ENCODE data around the gene FSD2. TPM values are rescaled to one million over a fixed set of nuclear protein-coding genes. Genes with fewer than 3 reads are reported as not detected.
"Not testable (repeated sequence)": the region's sequence is repeated elsewhere in the genome, so short reads cannot be mapped to it uniquely, and the experiment has no call there.

The FSD2 gene
- total RNA-seq, 2 donors from 2014 or later = not detected

DNA sequence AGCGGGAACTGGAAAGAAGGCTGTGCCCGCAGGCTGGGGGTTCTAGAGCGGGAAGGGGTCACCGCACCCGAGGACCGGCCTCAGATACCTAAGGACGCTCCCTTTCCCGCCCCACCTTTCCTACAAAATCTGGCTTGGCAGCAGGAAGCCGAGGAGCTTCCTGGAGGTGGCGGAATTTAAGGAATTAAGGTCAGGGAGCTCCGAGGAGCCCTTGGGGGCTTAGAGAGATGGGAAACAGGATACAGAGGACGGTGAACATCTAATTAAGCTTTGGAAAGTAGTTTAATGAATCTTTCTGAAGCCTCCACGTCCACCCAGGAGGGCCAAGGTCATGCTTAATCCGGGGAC, 95.7 kb downstream of the FSD2 start:
- H3K36me3 Mint-ChIP-seq (ENCODE audit: low read depth) = no peaks in the 10 kb centered on the region
- no peak overlapping the region for H3K27ac Mint-ChIP-seq
- Histone ChIP-seq H3K36me3 (ENCODE audit: control insufficient read depth, insufficient read depth, low read length) (no peaks in the 10 kb centered on the region), H3K9me3 (ENCODE audit: control insufficient read depth, low read length) (no peaks in the 10 kb centered on the region), H3K27ac (ENCODE audit: low read depth, low read length) (no peak overlapping the region), H3K9ac (ENCODE audit: extremely low read depth, low read length, poor library complexity, severe bottlenecking) (no peak overlapping the region), H3K4me1 (ENCODE audit: control insufficient read depth, insufficient read depth, low read length) (peaks cover 2% of the 10 kb centered on the region), H3K4me3 (ENCODE audit: low read length) (peak overlapping the region; percentile 83), H3K27me3 (ENCODE audit: control insufficient read depth, insufficient read depth, low read length, poor library complexity, severe bottlenecking) (peaks cover 5% of the 10 kb centered on the region)
- 25 to 29% methylated on average over 2 to 14 of the region's 14 CpGs for WGBS, 2 experiments (ENCODE audit: insufficient coverage in 1 of 2, insufficient read length in 1 of 2)
- no peak for DNase-seq
- peaks cover under 1% of the 10 kb centered on the region for H3K9me3 Mint-ChIP-seq
- no peak overlapping the region for H3K4me3 Mint-ChIP-seq
- H3K4me1 Mint-ChIP-seq = peaks cover 5% of the 10 kb centered on the region
- TF ChIP-seq CTCF (conservative IDR thresholded peaks at IDR 0.05) = no peak
- H3K27me3 Mint-ChIP-seq (ENCODE audit: insufficient read depth) = peaks cover 7% of the 10 kb centered on the region

GRCh38 chr15:82709421-82710207, 96.3 kb downstream of the FSD2 start, which contains the start of gene AP3B2:
TSS of gene AP3B2 (minus strand) at chr15:82709875. CDS start at chr15:82709706, 169 bp downstream.
- no peaks in the 10 kb centered on the region for H3K9me3 Mint-ChIP-seq
- TF ChIP-seq CTCF (conservative IDR thresholded peaks at IDR 0.05) = no peak
- H3K4me3 ChIP-seq (ENCODE audit: low read length) = peak within 1 kb of the TSS; percentile 83
- peaks cover 5% of the 10 kb centered on the region for H3K27me3 ChIP-seq (ENCODE audit: control insufficient read depth, insufficient read depth, low read length, poor library complexity, severe bottlenecking)
- no peaks in the 10 kb centered on the region for H3K36me3 Mint-ChIP-seq (ENCODE audit: low read depth)
- H3K9ac ChIP-seq (ENCODE audit: extremely low read depth, low read length, poor library complexity, severe bottlenecking) = peak within 1 kb of the TSS; percentile 32
- H3K27ac Mint-ChIP-seq = no peak within 1 kb of the TSS
- no peak within 1 kb of the TSS for H3K4me3 Mint-ChIP-seq
- peaks cover 2% of the 10 kb centered on the region for H3K4me1 ChIP-seq (ENCODE audit: control insufficient read depth, insufficient read depth, low read length)
- H3K36me3 ChIP-seq (ENCODE audit: control insufficient read depth, insufficient read depth, low read length) = no peaks in the 10 kb centered on the region
- no peak within 1 kb of the TSS for H3K27ac ChIP-seq (ENCODE audit: low read depth, low read length)
- peaks cover 7% of the 10 kb centered on the region for H3K27me3 Mint-ChIP-seq (ENCODE audit: insufficient read depth)
- 0 to 1% methylated on average over 15 to 95 of the region's 95 CpGs for WGBS, 2 experiments (ENCODE audit: insufficient coverage in 1 of 2, insufficient read length in 1 of 2)
- H3K4me1 Mint-ChIP-seq = peaks cover 5% of the 10 kb centered on the region
- DNase-seq = peak; percentile 92
- no peaks in the 10 kb centered on the region for H3K9me3 ChIP-seq (ENCODE audit: control insufficient read depth, low read length)

GRCh38 chr15:82709081-82709420, 96.8 kb downstream of the FSD2 start:
- Mint-ChIP-seq H3K27me3 (ENCODE audit: insufficient read depth) (peaks cover 7% of the 10 kb centered on the region), H3K27ac (no peak overlapping the region), H3K9me3 (no peaks in the 10 kb centered on the region), H3K4me1 (peaks cover 5% of the 10 kb centered on the region), H3K4me3 (no peak overlapping the region), H3K36me3 (ENCODE audit: low read depth) (no peaks in the 10 kb centered on the region)
- H3K4me1 ChIP-seq (ENCODE audit: control insufficient read depth, insufficient read depth, low read length) = peaks cover 2% of the 10 kb centered on the region
- H3K27me3 ChIP-seq (ENCODE audit: control insufficient read depth, insufficient read depth, low read length, poor library complexity, severe bottlenecking) = peaks cover 5% of the 10 kb centered on the region
- TF ChIP-seq CTCF (conservative IDR thresholded peaks at IDR 0.05) = no peak
- peak; percentile 88 for DNase-seq
- H3K36me3 ChIP-seq (ENCODE audit: control insufficient read depth, insufficient read depth, low read length) = no peaks in the 10 kb centered on the region
- peak overlapping the region; percentile 32 for H3K9ac ChIP-seq (ENCODE audit: extremely low read depth, low read length, poor library complexity, severe bottlenecking)
- peak overlapping the region; percentile 83 for H3K4me3 ChIP-seq (ENCODE audit: low read length)
- no peaks in the 10 kb centered on the region for H3K9me3 ChIP-seq (ENCODE audit: control insufficient read depth, low read length)
- no peak overlapping the region for H3K27ac ChIP-seq (ENCODE audit: low read depth, low read length)
- WGBS, 2 experiments (ENCODE audit: insufficient coverage in 1 of 2, insufficient read length in 1 of 2) = 2% methylated on average over 10 to 15 of the region's 15 CpGs

DNA sequence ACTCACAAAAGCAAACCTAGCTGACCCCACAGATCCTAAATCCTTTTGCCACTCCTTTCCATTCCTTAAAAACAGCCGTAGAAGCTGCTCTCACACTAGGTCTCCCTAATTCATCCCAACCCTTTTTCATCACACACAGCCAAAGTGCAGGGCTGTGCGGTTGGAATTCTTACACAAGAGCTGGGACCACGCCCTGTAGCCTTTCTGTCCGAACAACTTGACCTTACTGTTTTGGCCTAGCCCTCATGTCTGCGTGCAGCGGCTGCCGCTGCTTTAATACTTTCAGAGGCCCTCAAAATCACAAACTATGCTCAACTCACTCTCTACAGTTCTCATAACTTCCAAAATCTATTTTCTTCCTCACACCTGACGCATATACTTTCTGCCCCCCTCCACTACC, 100.0 kb downstream of the FSD2 start:
- not testable (repeated sequence) for H3K4me1 Mint-ChIP-seq; H3K27me3 ChIP-seq (ENCODE audit: control insufficient read depth, insufficient read depth, low read length, poor library complexity, severe bottlenecking); H3K27ac Mint-ChIP-seq; DNase-seq; H3K36me3 Mint-ChIP-seq (ENCODE audit: low read depth); H3K27me3 Mint-ChIP-seq (ENCODE audit: insufficient read depth); H3K27ac ChIP-seq (ENCODE audit: low read depth, low read length); H3K4me1 ChIP-seq (ENCODE audit: control insufficient read depth, insufficient read depth, low read length); H3K9me3 ChIP-seq (ENCODE audit: control insufficient read depth, low read length); H3K9me3 Mint-ChIP-seq; H3K4me3 ChIP-seq (ENCODE audit: low read length); H3K36me3 ChIP-seq (ENCODE audit: control insufficient read depth, insufficient read depth, low read length); H3K4me3 Mint-ChIP-seq; H3K9ac ChIP-seq (ENCODE audit: extremely low read depth, low read length, poor library complexity, severe bottlenecking)
- WGBS, 2 experiments (ENCODE audit: insufficient coverage in 1 of 2, insufficient read length in 1 of 2) = 81 to 96% methylated on average over 4 to 8 of the region's 8 CpGs

All from endodermal cell (in vitro differentiated cells).